ENCODE measurements around the gene ZNF79.
A peak's percentile ranks its signal among the peaks of the same experiment; 100 is the strongest.

ZNF79 gene

GRCh38 chr9:127423934-127424675 is at the start of gene ZNF79:
ZNF79 (plus strand) TSS chr9:127424382; CDS start chr9:127424788, 406 bp downstream.
- DNase-seq, result peak; percentile 96

GRCh38 chr9:127380479-127380878 is 43.7 kb upstream of the ZNF79 start:
- no peak for DNase-seq

GRCh38 chr9:127382541-127382940 is 41.6 kb upstream of the ZNF79 start:
- no peak for DNase-seq

GRCh38 chr9:127384016-127384730 is 40.0 kb upstream of the ZNF79 start:
- DNase-seq, result no peak

- no peak for DNase-seq
Observed at GRCh38 chr9:127384901-127385300, 39.3 kb upstream of the ZNF79 start.

- no peak for DNase-seq
Observed at GRCh38 chr9:127386249-127386648, 37.9 kb upstream of the ZNF79 start.

GRCh38 chr9:127386981-127387380 is 37.2 kb upstream of the ZNF79 start:
- DNase-seq, result no peak

- DNase-seq, result peak; percentile 56
Observed at GRCh38 chr9:127388037-127388855, 35.9 kb upstream of the ZNF79 start.

GRCh38 chr9:127388856-127389238 is 35.3 kb upstream of the ZNF79 start:
- DNase-seq, result no peak

GRCh38 chr9:127389381-127390247 is 34.6 kb upstream of the ZNF79 start:
- DNase-seq, result no peak

GRCh38 chr9:127390248-127390545 is 34.0 kb upstream of the ZNF79 start:
- DNase-seq, result no peak

- no peak for DNase-seq
Observed at GRCh38 chr9:127390563-127390962, 33.6 kb upstream of the ZNF79 start.

- no peak for DNase-seq
Observed at GRCh38 chr9:127392166-127392565, 32.0 kb upstream of the ZNF79 start.

GRCh38 chr9:127392976-127393375 is 31.2 kb upstream of the ZNF79 start:
- DNase-seq, result no peak

- DNase-seq, result no peak
Observed at GRCh38 chr9:127393645-127394044, 30.5 kb upstream of the ZNF79 start.

GRCh38 chr9:127395497-127396252 is 28.5 kb upstream of the ZNF79 start:
- no peak for DNase-seq

- no peak for DNase-seq
Observed at GRCh38 chr9:127396253-127396807, 27.9 kb upstream of the ZNF79 start.

- peak; percentile 100 for DNase-seq
Observed at GRCh38 chr9:127396808-127397645, 27.2 kb upstream of the ZNF79 start, which contains the start of gene SLC2A8. SLC2A8 (plus strand) TSS chr9:127397169; CDS start chr9:127397231, 62 bp downstream.

GRCh38 chr9:127397646-127398274 is 26.4 kb upstream of the ZNF79 start:
- peak; percentile 60 for DNase-seq

- no peak for DNase-seq
Observed at GRCh38 chr9:127398275-127398647, 25.9 kb upstream of the ZNF79 start.
